IMR-90 (cell line): ENCODE results near the gene CTBP2. TPM values are rescaled to one million over a fixed set of nuclear protein-coding genes. Genes with fewer than 3 reads are reported as not detected.

Source experiments
- ATAC-seq: fragments of 200-7000 bp; cut with Tn5 transposase; 2 replicates; pipeline ENCODE4 v1.9.1; 2020; ENCODE audit warnings: low read depth, mild to moderate bottlenecking, moderate library complexity
- BruUV-seq: library from RNA; stranded (reverse); fragments of 400-500 nt; replicated peaks from 2 replicates; lab custom pipeline; 2021; lab: Mats Ljungman, UMichigan
- CTCF ChIA-PET: fragments of 300-600 bp; formaldehyde crosslinking; extraction: SDS; loops from one replicate; lab custom pipeline; 2021; ENCODE audit warnings: antibody characterized with exemption; lab: Yijun Ruan, JAX
- POLR2A ChIA-PET: fragments of 300-600 bp; sonication (Branson Sonifier 250); formaldehyde crosslinking; loops from one replicate; lab custom pipeline; 2022; ENCODE audit warnings: antibody characterized with exemption; ENCODE audit not compliant: unreplicated experiment; lab: Charles Lee
- DNase-seq: peaks from one replicate; pipeline ENCODE4 v3.0.0; 2013
- H2AFZ ChIP-seq: replicated peaks from 2 replicates; pipeline ENCODE3; 2013; ENCODE audit warnings: low read length, mild to moderate bottlenecking; ENCODE audit not compliant: poor library complexity
- H2AK5ac ChIP-seq: 2 replicates; pipeline ENCODE4 v1.6.1; 2013; ENCODE audit warnings: low read depth, low read length, inconsistent platforms
- H2AK9ac ChIP-seq: replicated peaks from 2 replicates; pipeline ENCODE3; 2013; ENCODE audit warnings: mild to moderate bottlenecking, low read depth, low read length, moderate library complexity; ENCODE audit not compliant: poor library complexity
- H2BK120ac ChIP-seq: 2 replicates; pipeline ENCODE4 v1.6.1; 2013; ENCODE audit warnings: low read depth, low read length, inconsistent platforms
- H2BK15ac ChIP-seq: 3 replicates; pipeline ENCODE4 v1.6.1; 2013; ENCODE audit warnings: low read depth, low read length, inconsistent platforms
- H2BK20ac ChIP-seq: 2 replicates; pipeline ENCODE4 v1.6.1; 2013; ENCODE audit warnings: low read depth, mild to moderate bottlenecking, inconsistent platforms, low read length, moderate library complexity
- H2BK5ac ChIP-seq: 2 replicates; pipeline ENCODE4 v1.6.1; 2013; ENCODE audit warnings: mild to moderate bottlenecking, low read depth, low read length, inconsistent platforms; ENCODE audit not compliant: poor library complexity, severe bottlenecking
- H3K14ac ChIP-seq: replicated peaks from 2 replicates; pipeline ENCODE4 v1.6.1; 2013; ENCODE audit warnings: low read depth, low read length, inconsistent platforms
- H3K18ac ChIP-seq: 2 replicates; pipeline ENCODE4 v1.6.1; 2013; ENCODE audit warnings: low read depth, low read length, control low read depth
- H3K23ac ChIP-seq: 2 replicates; pipeline ENCODE4 v1.6.1; 2013; ENCODE audit warnings: low read depth, low read length, inconsistent platforms
- H3K27ac ChIP-seq: 2 replicates; pipeline ENCODE4 v1.5.1; 2013; ENCODE audit warnings: mild to moderate bottlenecking, control low read depth, low read length; ENCODE audit not compliant: insufficient read depth
- H3K27me3 ChIP-seq: 2 replicates; pipeline ENCODE4 v1.6.1; 2013; ENCODE audit warnings: low read length; ENCODE audit not compliant: control insufficient read depth, insufficient read depth
- H3K36me3 ChIP-seq: 2 replicates; pipeline ENCODE4 v1.6.1; 2013; ENCODE audit warnings: low read length, mixed read lengths; ENCODE audit not compliant: control insufficient read depth, insufficient read depth
- H3K4ac ChIP-seq: 2 replicates; pipeline ENCODE4 v1.6.1; 2013; ENCODE audit warnings: low read depth, low read length, inconsistent platforms
- H3K4me1 ChIP-seq: 2 replicates; pipeline ENCODE4 v1.6.1; 2013; ENCODE audit warnings: low read length, mixed read lengths; ENCODE audit not compliant: control insufficient read depth, insufficient read depth
- H3K4me2 ChIP-seq: 2 replicates; pipeline ENCODE4 v1.6.1; 2013; ENCODE audit warnings: low read depth, mild to moderate bottlenecking, control low read depth, low read length, moderate library complexity
- H3K4me3 ChIP-seq: 2 replicates; pipeline ENCODE4 v1.5.1; 2013; ENCODE audit warnings: low read depth, mild to moderate bottlenecking, control low read depth, low read length, moderate library complexity; ENCODE audit not compliant: insufficient read depth
- H3K56ac ChIP-seq: 2 replicates; pipeline ENCODE4 v1.6.1; 2013; ENCODE audit warnings: low read length, inconsistent platforms; ENCODE audit not compliant: insufficient read depth; ENCODE audit errors: extremely low read depth
- H3K79me1 ChIP-seq, 2 experiments: 2 replicates each; pipeline ENCODE4 v1.6.1; 2013; ENCODE audit warnings: low read length in 2 of 2, inconsistent platforms in 1 of 2, low read depth in 1 of 2
- H3K9ac ChIP-seq: 2 replicates; pipeline ENCODE4 v1.6.1; 2013; ENCODE audit warnings: low read depth, low read length, control low read depth
- H3K9me1 ChIP-seq: 2 replicates; pipeline ENCODE4 v1.6.1; 2013; ENCODE audit warnings: low read length, inconsistent platforms; ENCODE audit not compliant: insufficient read depth
- H3K9me3 ChIP-seq: 2 replicates; pipeline ENCODE4 v1.6.1; 2013; ENCODE audit warnings: low read length; ENCODE audit not compliant: control insufficient read depth, insufficient read depth
- H4K20me1 ChIP-seq: 2 replicates; pipeline ENCODE4 v1.6.1; 2013; ENCODE audit warnings: low read length, inconsistent platforms; ENCODE audit not compliant: insufficient read depth
- H4K5ac ChIP-seq: 2 replicates; pipeline ENCODE4 v1.6.1; 2013; ENCODE audit warnings: mild to moderate bottlenecking, low read depth, low read length, control low read depth
- H4K8ac ChIP-seq, 2 experiments: 2 replicates each; pipeline ENCODE4 v1.6.1; 2013; ENCODE audit warnings: low read depth in 2 of 2, low read length in 2 of 2, control low read depth in 1 of 2, inconsistent platforms in 1 of 2
- H4K91ac ChIP-seq: 2 replicates; pipeline ENCODE4 v1.6.1; 2013; ENCODE audit warnings: low read depth, low read length, inconsistent platforms; ENCODE audit not compliant: insufficient read depth
- BHLHE40 ChIP-seq: fragments of 150-350 bp; IDR thresholded peaks from 2 replicates; pipeline ENCODE4 v1.6.1; 2016; ENCODE audit warnings: mild to moderate bottlenecking, low read depth, low read length
- CEBPB ChIP-seq: IDR thresholded peaks from 2 replicates; pipeline ENCODE4 v1.6.1; 2012; ENCODE audit warnings: low read depth, low read length, improper control_type of control experiment
- CHD1 ChIP-seq: IDR thresholded peaks from 2 replicates; pipeline ENCODE4 v1.6.1; 2012; ENCODE audit warnings: low read depth, low read length, improper control_type of control experiment
- FOS ChIP-seq: fragments of 150-350 bp; IDR thresholded peaks from 2 replicates; pipeline ENCODE4 v1.6.1; 2016; ENCODE audit warnings: low read depth, low read length
- MAFK ChIP-seq: IDR thresholded peaks from 2 replicates; pipeline ENCODE4 v1.6.1; 2012; ENCODE audit warnings: low read depth, low read length, improper control_type of control experiment
- MAZ ChIP-seq: IDR thresholded peaks from 2 replicates; pipeline ENCODE4 v1.6.1; 2012; ENCODE audit warnings: low read depth, mild to moderate bottlenecking, low read length, improper control_type of control experiment, moderate library complexity, borderline replicate concordance
- MXI1 ChIP-seq: IDR thresholded peaks from 2 replicates; pipeline ENCODE4 v1.6.1; 2012; ENCODE audit warnings: low read depth, mild to moderate bottlenecking, low read length, moderate library complexity, borderline replicate concordance
- NFE2L2 ChIP-seq: fragments of 150-350 bp; IDR thresholded peaks from 2 replicates; pipeline ENCODE4 v1.6.1; 2016; ENCODE audit warnings: low read depth, mild to moderate bottlenecking, low read length
- POLR2A ChIP-seq: IDR thresholded peaks from 2 replicates; pipeline ENCODE4 v1.6.1; 2012; ENCODE audit warnings: mild to moderate bottlenecking, low read depth, low read length
- RAD21 ChIP-seq: IDR thresholded peaks from 2 replicates; pipeline ENCODE4 v1.6.1; 2012; ENCODE audit warnings: low read length, improper control_type of control experiment
- RCOR1 ChIP-seq: IDR thresholded peaks from 2 replicates; pipeline ENCODE4 v1.6.1; 2012; ENCODE audit warnings: mild to moderate bottlenecking, low read length, improper control_type of control experiment; ENCODE audit not compliant: insufficient replicate concordance
- RFX5 ChIP-seq: IDR thresholded peaks from 2 replicates; pipeline ENCODE4 v1.8.0; 2012; ENCODE audit warnings: low read depth, mild to moderate bottlenecking, low read length, moderate library complexity
- SMC3 ChIP-seq: fragments of 150-350 bp; IDR thresholded peaks from 2 replicates; pipeline ENCODE4 v1.6.1; 2016; ENCODE audit warnings: low read depth, mild to moderate bottlenecking, antibody characterized with exemption, low read length, moderate library complexity
- WGBS, 2 experiments: methylation state at CpG; one replicate each; pipeline versions ENCODE4 v1.1.5 to v1.1.7; 2013; ENCODE audit warnings: missing lambda C conversion rate in 2 of 2; ENCODE audit not compliant: insufficient read length in 1 of 2; ENCODE audit errors: extremely low coverage in 2 of 2; 5-methylcytosine and 5-hydroxymethylcytosine counted together
- dilution Hi-C: fragments of 300-500 bp; cut with HindIII; formaldehyde crosslinking; loops from one replicate; pipeline ENCODE4 v1.14.3; 2018; ENCODE audit warnings: low sequenced_read_pairs; ENCODE audit not compliant: unreplicated experiment
- in situ Hi-C: fragments of 300-500 bp; cut with MboI; formaldehyde crosslinking; loops from 3 replicates; pipeline ENCODE4 v1.14.3; 2019; ENCODE audit warnings: low sequenced_read_pairs, inconsistent platforms, mixed read lengths
- intact Hi-C: fragments of 100-400 bp; cut with micrococcal nuclease; formaldehyde crosslinking; loops from 2 replicates; pipeline ENCODE4 v1.10.0; 2022
- polyA plus RNA-seq, 3 experiments: library from polyadenylated mRNA; depleted of rRNA; stranded (reverse); fragments of >200 nt; gene quantifications; 2 replicates each; pipeline ENCODE4 v1.2.3, GENCODE V29; 2012; ENCODE audit warnings: low replicate concordance in 1 of 3
- total RNA-seq: library from RNA; depleted of rRNA; stranded (reverse); fragments of >200 nt; gene quantifications from 2 replicates; pipeline ENCODE4 v1.2.3, GENCODE V29; 2012
- TF ChIP-seq, protein P1 (sequence below): fragments of 150-350 bp; IDR thresholded peaks from 2 replicates; pipeline ENCODE4 v1.6.1; 2016; ENCODE audit warnings: low read depth, mild to moderate bottlenecking, low read length, moderate library complexity, borderline replicate concordance
- TF ChIP-seq, protein P2 (sequence below): fragments of 150-350 bp; IDR thresholded peaks from 2 replicates; pipeline ENCODE4 v1.6.1; 2017; ENCODE audit warnings: mild to moderate bottlenecking, antibody characterized with exemption, low read length, low read depth
- TF ChIP-seq, protein P3 (sequence below): conservative IDR thresholded peaks from 2 replicates; pipeline ENCODE4 v1.5.1; 2012; ENCODE audit warnings: mild to moderate bottlenecking, low read depth, low read length, improper control_type of control experiment

CTBP2 gene
- total and polyA plus RNA-seq, 2 of the 4 experiments (the other 2 are of a cell fraction) = 81.0 to 86.6 TPM

DNA sequence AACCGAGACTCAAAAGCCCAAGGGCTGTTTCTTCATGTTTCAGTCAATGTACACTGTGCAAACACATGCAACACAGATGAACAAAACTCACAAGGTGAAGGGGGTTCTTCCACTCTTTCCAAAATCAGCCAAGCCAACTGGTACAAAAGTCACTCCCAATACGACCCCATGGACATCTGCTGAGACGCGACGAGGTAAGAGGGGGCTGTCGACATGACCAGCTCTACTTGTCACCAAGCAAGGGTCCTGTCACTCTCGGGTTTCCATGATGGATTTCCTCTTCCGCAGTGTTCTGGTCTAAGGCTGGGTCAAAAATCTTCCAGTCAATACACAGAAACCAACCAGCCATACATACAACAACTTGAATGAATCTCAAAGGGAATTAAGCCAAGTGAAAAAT, 37.8 kb downstream of the CTBP2 start:
- no peak for ATAC-seq
- Histone ChIP-seq H3K14ac (no peak overlapping the region), H3K4me2 (no peak overlapping the region), H4K5ac (no peak overlapping the region), H4K20me1 (peaks cover 95% of the 10 kb centered on the region), H3K4me3 (no peak overlapping the region), H4K8ac (no peak overlapping the region), H3K56ac (no peak overlapping the region), H2AK5ac (no peak overlapping the region), H2BK5ac (no peak overlapping the region), H3K9me1 (peaks cover 72% of the 10 kb centered on the region), H3K27ac (no peak overlapping the region), H3K9me3 (no peaks in the 10 kb centered on the region), H2AK9ac (no peak overlapping the region), H4K91ac (no peak overlapping the region), H3K18ac (no peak overlapping the region), H2AFZ (no peak overlapping the region), H3K4ac (no peak overlapping the region), H3K36me3 (peaks cover 14% of the 10 kb centered on the region), H2BK20ac (no peak overlapping the region), H3K79me1 (peaks cover 53 to 93% of the 10 kb centered on the region in 2 experiments), H2BK15ac (no peak overlapping the region), H2BK120ac (no peak overlapping the region), H3K9ac (no peak overlapping the region), H3K4me1 (peaks cover 38% of the 10 kb centered on the region), H3K23ac (no peak overlapping the region), H3K27me3 (no peaks in the 10 kb centered on the region)
- WGBS, 2 experiments = 100% methylated on average over 1 of the region's 8 CpGs; no CpG with 5 or more reads in 1 of the 2 experiments
- intact Hi-C loops (no loop called here), dilution Hi-C loops (no loop called here), in situ Hi-C loops (no loop called here)
- DNase-seq = no peak
- no peak for TF ChIP-seq POLR2A
- no peak for TF ChIP-seq FOS
- TF ChIP-seq MAZ = no peak
- TF ChIP-seq CEBPB = no peak
- no peak for TF ChIP-seq RFX5
- TF ChIP-seq, protein P1, sequence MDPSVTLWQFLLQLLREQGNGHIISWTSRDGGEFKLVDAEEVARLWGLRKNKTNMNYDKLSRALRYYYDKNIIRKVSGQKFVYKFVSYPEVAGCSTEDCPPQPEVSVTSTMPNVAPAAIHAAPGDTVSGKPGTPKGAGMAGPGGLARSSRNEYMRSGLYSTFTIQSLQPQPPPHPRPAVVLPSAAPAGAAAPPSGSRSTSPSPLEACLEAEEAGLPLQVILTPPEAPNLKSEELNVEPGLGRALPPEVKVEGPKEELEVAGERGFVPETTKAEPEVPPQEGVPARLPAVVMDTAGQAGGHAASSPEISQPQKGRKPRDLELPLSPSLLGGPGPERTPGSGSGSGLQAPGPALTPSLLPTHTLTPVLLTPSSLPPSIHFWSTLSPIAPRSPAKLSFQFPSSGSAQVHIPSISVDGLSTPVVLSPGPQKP = no peak
- TF ChIP-seq, protein P2, sequence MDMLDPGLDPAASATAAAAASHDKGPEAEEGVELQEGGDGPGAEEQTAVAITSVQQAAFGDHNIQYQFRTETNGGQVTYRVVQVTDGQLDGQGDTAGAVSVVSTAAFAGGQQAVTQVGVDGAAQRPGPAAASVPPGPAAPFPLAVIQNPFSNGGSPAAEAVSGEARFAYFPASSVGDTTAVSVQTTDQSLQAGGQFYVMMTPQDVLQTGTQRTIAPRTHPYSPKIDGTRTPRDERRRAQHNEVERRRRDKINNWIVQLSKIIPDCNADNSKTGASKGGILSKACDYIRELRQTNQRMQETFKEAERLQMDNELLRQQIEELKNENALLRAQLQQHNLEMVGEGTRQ = no peak
- no peak for TF ChIP-seq RAD21
- no peak for TF ChIP-seq SMC3
- TF ChIP-seq BHLHE40 = no peak
- no peak for TF ChIP-seq CHD1
- TF ChIP-seq MAFK = no peak
- TF ChIP-seq NFE2L2 = no peak
- TF ChIP-seq, protein P3, sequence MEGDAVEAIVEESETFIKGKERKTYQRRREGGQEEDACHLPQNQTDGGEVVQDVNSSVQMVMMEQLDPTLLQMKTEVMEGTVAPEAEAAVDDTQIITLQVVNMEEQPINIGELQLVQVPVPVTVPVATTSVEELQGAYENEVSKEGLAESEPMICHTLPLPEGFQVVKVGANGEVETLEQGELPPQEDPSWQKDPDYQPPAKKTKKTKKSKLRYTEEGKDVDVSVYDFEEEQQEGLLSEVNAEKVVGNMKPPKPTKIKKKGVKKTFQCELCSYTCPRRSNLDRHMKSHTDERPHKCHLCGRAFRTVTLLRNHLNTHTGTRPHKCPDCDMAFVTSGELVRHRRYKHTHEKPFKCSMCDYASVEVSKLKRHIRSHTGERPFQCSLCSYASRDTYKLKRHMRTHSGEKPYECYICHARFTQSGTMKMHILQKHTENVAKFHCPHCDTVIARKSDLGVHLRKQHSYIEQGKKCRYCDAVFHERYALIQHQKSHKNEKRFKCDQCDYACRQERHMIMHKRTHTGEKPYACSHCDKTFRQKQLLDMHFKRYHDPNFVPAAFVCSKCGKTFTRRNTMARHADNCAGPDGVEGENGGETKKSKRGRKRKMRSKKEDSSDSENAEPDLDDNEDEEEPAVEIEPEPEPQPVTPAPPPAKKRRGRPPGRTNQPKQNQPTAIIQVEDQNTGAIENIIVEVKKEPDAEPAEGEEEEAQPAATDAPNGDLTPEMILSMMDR = no peak
- TF ChIP-seq MXI1 = no peak
- TF ChIP-seq RCOR1 = no peak
- no TSS peak for BruUV-seq
- ChIA-PET CTCF (no interaction called here), POLR2A (no interaction called here)
